ENCODE measurements around the gene NFE2L3. TPM values are rescaled to one million over a fixed set of nuclear protein-coding genes. Genes with fewer than 3 reads are reported as not detected.
"Not testable (repeated sequence)": the region's sequence is repeated elsewhere in the genome, so short reads cannot be mapped to it uniquely, and the experiment has no call there.

NFE2L3 gene
- total RNA-seq, 2 donors from 2014 or later = 1.3 to 1.7 TPM

- no peak for ATAC-seq
- intact Hi-C loops (cut with DNase I) = no loop called here
- no peak for DNase-seq
These were observed 7.6 kb upstream of the NFE2L3 start for GRCh38 chr7:26144184-26145080.

GRCh38 chr7:26145238-26145637 is 6.8 kb upstream of the NFE2L3 start:
- DNase-seq = no peak
- intact Hi-C loops (cut with DNase I) = no loop called here
- no peak for ATAC-seq

- ATAC-seq = peak; percentile 64 to 79
- intact Hi-C loops (cut with DNase I) = no loop called here
- peak; percentile 29 for DNase-seq
These were observed 5.0 kb upstream of the NFE2L3 start for GRCh38 chr7:26147030-26147429.

- ATAC-seq; intact Hi-C loops (cut with DNase I): not testable (repeated sequence)
These were observed 4.2 kb upstream of the NFE2L3 start for GRCh38 chr7:26147646-26148306.

GRCh38 chr7:26148307-26148700 is 3.7 kb upstream of the NFE2L3 start:
- ATAC-seq; intact Hi-C loops (cut with DNase I): not testable (repeated sequence)

More at GRCh38 chr7:26147646-26148306, 4.2 kb upstream of the NFE2L3 start:
- DNase-seq = not testable (repeated sequence)

GRCh38 chr7:26149391-26149977 is 2.5 kb upstream of the NFE2L3 start:
- DNase-seq (no peak), ATAC-seq (no peak)
- intact Hi-C loops (cut with DNase I) = no loop called here

More at GRCh38 chr7:26148307-26148700, 3.7 kb upstream of the NFE2L3 start:
- DNase-seq = not testable (repeated sequence)

- ATAC-seq (no peak), DNase-seq (no peak)
- intact Hi-C loops (cut with DNase I) = no loop called here
These were observed 902 bp upstream of the NFE2L3 start for GRCh38 chr7:26151096-26151495.

- intact Hi-C loops (cut with DNase I) = no loop called here
- no peak for ATAC-seq
These were observed 397 bp upstream of the NFE2L3 start for GRCh38 chr7:26151650-26151952.

GRCh38 chr7:26152782-26153240 is 813 bp downstream of the NFE2L3 start:
- peak; percentile 15 to 28 for ATAC-seq
- intact Hi-C loops (cut with DNase I); DNase-seq: not testable (repeated sequence)

More at GRCh38 chr7:26151650-26151952, 397 bp upstream of the NFE2L3 start:
- DNase-seq = no peak

GRCh38 chr7:26153241-26153822 is 1.3 kb downstream of the NFE2L3 start:
- no peak for DNase-seq
- ATAC-seq = no peak
- intact Hi-C loops (cut with DNase I) = no loop called here

GRCh38 chr7:26153823-26154783 is 2.1 kb downstream of the NFE2L3 start:
- ATAC-seq = peak; percentile 21 to 26
- intact Hi-C loops (cut with DNase I) = no loop called here
- DNase-seq = no peak

GRCh38 chr7:26155531-26156375 is 3.8 kb downstream of the NFE2L3 start:
- ATAC-seq (peak in 1 of 2 donors; percentile 8), DNase-seq (no peak)
- intact Hi-C loops (cut with DNase I) = no loop called here

- intact Hi-C loops (cut with DNase I) = no loop called here
- ATAC-seq (peak in 1 of 2 donors; percentile 33), DNase-seq (no peak)
These were observed 4.7 kb downstream of the NFE2L3 start for GRCh38 chr7:26156451-26157420.

GRCh38 chr7:26157520-26158105 is 5.6 kb downstream of the NFE2L3 start:
- no peak for DNase-seq
- intact Hi-C loops (cut with DNase I) = no loop called here
- ATAC-seq = no peak

- DNase-seq (no peak), ATAC-seq (no peak)
- intact Hi-C loops (cut with DNase I) = no loop called here
These were observed 7.2 kb downstream of the NFE2L3 start for GRCh38 chr7:26159243-26159642.

GRCh38 chr7:26160896-26161295 is 8.9 kb downstream of the NFE2L3 start:
- ATAC-seq (no peak), DNase-seq (no peak)
- intact Hi-C loops (cut with DNase I) = no loop called here
